T-helper 1 cell treated with Interleukin-12 subunit alpha and Interleukin-12 subunit beta and Interleukin-4 antibody, amounts not matched to agents 30 μg/mL and 1 μg/mL, for 36 hours (primary cell): ENCODE results near the gene POLG.

Experiments
- H3K27ac Mint-ChIP-seq: one replicate; pipeline ENCODE4 v1.8.0; 2021; ENCODE audit warnings: mild to moderate bottlenecking, mixed read lengths
- H3K27me3 Mint-ChIP-seq: one replicate; pipeline ENCODE4 v1.8.0; 2021; ENCODE audit warnings: low read depth, mixed read lengths
- H3K36me3 Mint-ChIP-seq: one replicate; pipeline ENCODE4 v1.8.0; 2021; ENCODE audit warnings: low read depth, mixed read lengths
- H3K4me1 Mint-ChIP-seq: one replicate; pipeline ENCODE4 v1.8.0; 2021; ENCODE audit warnings: low read depth, mixed read lengths
- H3K4me3 Mint-ChIP-seq: one replicate; pipeline ENCODE4 v1.8.0; 2021; ENCODE audit warnings: mild to moderate bottlenecking, moderate library complexity, mixed read lengths
- H3K9me3 Mint-ChIP-seq: one replicate; pipeline ENCODE4 v1.8.0; 2021; ENCODE audit warnings: mixed read lengths

POLG gene

GRCh38 chr15:89328398-89329254 is 6.0 kb downstream of the POLG start:
- Mint-ChIP-seq H3K9me3 (no peaks in the 10 kb centered on the region), H3K27ac (peak overlapping the region; percentile 86), H3K4me3 (peak overlapping the region; percentile 53), H3K4me1 (peaks cover 51% of the 10 kb centered on the region), H3K36me3 (peaks cover 73% of the 10 kb centered on the region), H3K27me3 (no peaks in the 10 kb centered on the region)

GRCh38 chr15:89327113-89327512 is 7.5 kb downstream of the POLG start:
- peaks cover 46% of the 10 kb centered on the region for H3K4me1 Mint-ChIP-seq
- no peaks in the 10 kb centered on the region for H3K27me3 Mint-ChIP-seq
- H3K9me3 Mint-ChIP-seq = no peaks in the 10 kb centered on the region
- no peak overlapping the region for H3K27ac Mint-ChIP-seq
- H3K4me3 Mint-ChIP-seq = no peak overlapping the region
- H3K36me3 Mint-ChIP-seq = peaks cover 78% of the 10 kb centered on the region

- peaks cover 76% of the 10 kb centered on the region for H3K36me3 Mint-ChIP-seq
- H3K27me3 Mint-ChIP-seq = no peaks in the 10 kb centered on the region
- H3K4me3 Mint-ChIP-seq = no peak overlapping the region
- H3K4me1 Mint-ChIP-seq = peaks cover 38% of the 10 kb centered on the region
- H3K27ac Mint-ChIP-seq = no peak overlapping the region
- H3K9me3 Mint-ChIP-seq = no peaks in the 10 kb centered on the region
These were observed 8.3 kb downstream of the POLG start for GRCh38 chr15:89326316-89326715.

GRCh38 chr15:89325039-89325803 is 9.4 kb downstream of the POLG start:
- Mint-ChIP-seq H3K4me3 (no peak overlapping the region), H3K27ac (no peak overlapping the region), H3K27me3 (no peaks in the 10 kb centered on the region)

GRCh38 chr15:89323825-89324224 is 10.8 kb downstream of the POLG start:
- no peak overlapping the region for H3K4me3 Mint-ChIP-seq
- H3K36me3 Mint-ChIP-seq = peaks cover 67% of the 10 kb centered on the region
- no peaks in the 10 kb centered on the region for H3K27me3 Mint-ChIP-seq
- no peaks in the 10 kb centered on the region for H3K9me3 Mint-ChIP-seq
- no peak overlapping the region for H3K27ac Mint-ChIP-seq
- H3K4me1 Mint-ChIP-seq = peaks cover 23% of the 10 kb centered on the region

More at GRCh38 chr15:89325039-89325803, 9.4 kb downstream of the POLG start:
- Mint-ChIP-seq H3K36me3 (peaks cover 69% of the 10 kb centered on the region), H3K9me3 (no peaks in the 10 kb centered on the region), H3K4me1 (peaks cover 30% of the 10 kb centered on the region)

- H3K27ac Mint-ChIP-seq = no peak overlapping the region
- H3K4me3 Mint-ChIP-seq = no peak overlapping the region
- H3K9me3 Mint-ChIP-seq = no peaks in the 10 kb centered on the region
- peaks cover 63% of the 10 kb centered on the region for H3K36me3 Mint-ChIP-seq
- H3K27me3 Mint-ChIP-seq = no peaks in the 10 kb centered on the region
- H3K4me1 Mint-ChIP-seq = peaks cover 18% of the 10 kb centered on the region
These were observed 11.8 kb downstream of the POLG start for GRCh38 chr15:89322822-89323221.

GRCh38 chr15:89321521-89322410 is 12.9 kb downstream of the POLG start:
- no peak overlapping the region for H3K27ac Mint-ChIP-seq
- H3K27me3 Mint-ChIP-seq = no peaks in the 10 kb centered on the region
- peaks cover 61% of the 10 kb centered on the region for H3K36me3 Mint-ChIP-seq
- no peak overlapping the region for H3K4me3 Mint-ChIP-seq
- H3K4me1 Mint-ChIP-seq = peaks cover 23% of the 10 kb centered on the region
- H3K9me3 Mint-ChIP-seq = no peaks in the 10 kb centered on the region

GRCh38 chr15:89320200-89320599 is 14.4 kb downstream of the POLG start:
- H3K4me3 Mint-ChIP-seq = no peak overlapping the region
- no peaks in the 10 kb centered on the region for H3K9me3 Mint-ChIP-seq
- peaks cover 61% of the 10 kb centered on the region for H3K36me3 Mint-ChIP-seq
- peaks cover 28% of the 10 kb centered on the region for H3K4me1 Mint-ChIP-seq
- H3K27me3 Mint-ChIP-seq = no peaks in the 10 kb centered on the region
- peak overlapping the region; percentile 62 for H3K27ac Mint-ChIP-seq

GRCh38 chr15:89319678-89320077 is 14.9 kb downstream of the POLG start:
- peaks cover 60% of the 10 kb centered on the region for H3K36me3 Mint-ChIP-seq
- H3K4me1 Mint-ChIP-seq = peaks cover 28% of the 10 kb centered on the region
- no peak overlapping the region for H3K4me3 Mint-ChIP-seq
- no peaks in the 10 kb centered on the region for H3K27me3 Mint-ChIP-seq
- H3K9me3 Mint-ChIP-seq = no peaks in the 10 kb centered on the region
- peak overlapping the region; percentile 39 for H3K27ac Mint-ChIP-seq

GRCh38 chr15:89317186-89317720 is 17.4 kb downstream of the POLG start:
- Mint-ChIP-seq H3K36me3 (peaks cover 56% of the 10 kb centered on the region), H3K9me3 (no peaks in the 10 kb centered on the region), H3K4me3 (no peak overlapping the region), H3K27me3 (no peaks in the 10 kb centered on the region), H3K27ac (no peak overlapping the region), H3K4me1 (peaks cover 27% of the 10 kb centered on the region)

GRCh38 chr15:89316504-89316903 is 18.1 kb downstream of the POLG start:
- Mint-ChIP-seq H3K36me3 (peaks cover 54% of the 10 kb centered on the region), H3K9me3 (no peaks in the 10 kb centered on the region), H3K27me3 (no peaks in the 10 kb centered on the region), H3K27ac (no peak overlapping the region), H3K4me3 (no peak overlapping the region), H3K4me1 (peaks cover 27% of the 10 kb centered on the region)

GRCh38 chr15:89315375-89315929 is 19.2 kb downstream of the POLG start:
- Mint-ChIP-seq H3K9me3 (no peaks in the 10 kb centered on the region), H3K4me3 (no peak overlapping the region), H3K4me1 (peaks cover 25% of the 10 kb centered on the region), H3K36me3 (peaks cover 58% of the 10 kb centered on the region), H3K27me3 (no peaks in the 10 kb centered on the region), H3K27ac (peak overlapping the region; percentile 46)

GRCh38 chr15:89309993-89310392 is 24.6 kb downstream of the POLG start:
- Mint-ChIP-seq H3K9me3 (no peaks in the 10 kb centered on the region), H3K4me3 (no peak overlapping the region), H3K27me3 (no peaks in the 10 kb centered on the region), H3K27ac (no peak overlapping the region), H3K36me3 (peaks cover 57% of the 10 kb centered on the region), H3K4me1 (peaks cover 2% of the 10 kb centered on the region)

GRCh38 chr15:89308236-89308635 is 26.4 kb downstream of the POLG start:
- Mint-ChIP-seq H3K36me3 (peaks cover 60% of the 10 kb centered on the region), H3K27me3 (no peaks in the 10 kb centered on the region), H3K27ac (no peak overlapping the region), H3K4me3 (no peak overlapping the region), H3K9me3 (no peaks in the 10 kb centered on the region), H3K4me1 (no peaks in the 10 kb centered on the region)
